ENCODE results near the gene THAP11.

DNA sequence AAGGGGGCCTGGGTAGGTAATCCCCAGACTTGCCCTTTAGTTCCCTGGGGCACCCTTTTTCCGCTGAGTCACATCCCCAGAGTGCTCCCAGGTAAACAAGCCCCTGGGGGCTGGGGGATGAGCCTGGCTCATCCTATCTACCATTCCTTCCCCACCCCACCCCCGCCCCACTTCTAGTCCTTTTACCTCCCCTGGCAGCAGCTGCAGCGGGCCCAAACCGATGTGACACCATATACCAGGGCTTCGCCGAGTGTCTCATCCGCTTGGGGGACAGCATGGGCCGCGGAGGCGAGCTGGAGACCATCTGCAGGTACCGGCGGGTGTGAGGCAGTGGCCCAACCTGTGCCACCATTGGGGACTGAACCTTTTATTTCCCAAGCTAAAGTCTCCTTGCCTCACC lies 43.4 kb downstream of the THAP11 start:
- no peak for TF ChIP-seq EZH2 (IDR thresholded peaks at IDR 0.05; ENCODE audit: insufficient read depth, poor library complexity, severe bottlenecking)
- no peak for TF ChIP-seq EZH2phosphoT487 (IDR thresholded peaks at IDR 0.05; ENCODE audit: insufficient read depth, low read depth)

Measured in GM23248 (cell line).